Tibial artery (tissue), 4 donors: ENCODE results near the gene ABCC3.
"Not testable (repeated sequence)": the region's sequence is repeated elsewhere in the genome, so short reads cannot be mapped to it uniquely, and the experiment has no call there.

ENCODE experiments used
- DNase-seq, 2 donors: peaks; one replicate each; pipeline ENCODE4 v3.0.0-alpha.2; 2019
- H3K27ac ChIP-seq, 2 donors: fragments of 200-600 bp; sonication (generic) in 1 of 2; 1 replicate in 1 of 2; 2 replicates in 1 of 2; pipeline ENCODE4 v1.5.1; 2018 to 2019; ENCODE audit warnings: mild to moderate bottlenecking in 1 of 2
- H3K27me3 ChIP-seq, 2 donors: fragments of 200-600 bp; sonication (generic) in 1 of 2; one replicate each; pipeline versions ENCODE4 v1.5.1 to v1.6.0; 2016 to 2019
- H3K36me3 ChIP-seq, 3 donors: fragments of 200-600 bp; sonication (generic) in 2 of 3; one replicate each; pipeline ENCODE4 v1.5.1; 2016 to 2019; ENCODE audit warnings: mild to moderate bottlenecking in 2 of 3
- H3K4me1 ChIP-seq, 4 donors: fragments of 200-600 bp; sonication (generic) in 2 of 4; 1 replicate in 3 of 4; 2 replicates in 1 of 4; pipeline ENCODE4 v1.5.1; 2016 to 2019
- H3K4me3 ChIP-seq, 2 donors: fragments of 200-600 bp; sonication (generic) in 1 of 2; 1 replicate in 1 of 2; 2 replicates in 1 of 2; pipeline ENCODE4 v1.5.1; 2018 to 2019; ENCODE audit warnings: mild to moderate bottlenecking in 2 of 2
- H3K9me3 ChIP-seq, 3 donors: fragments of 200-600 bp; sonication (generic) in 1 of 3; one replicate each; pipeline ENCODE4 v1.5.1; 2016 to 2019
- intact Hi-C: fragments of 100-400 bp; cut with DNase I; formaldehyde crosslinking; loops from one replicate; pipeline ENCODE4 v1.15.0; 2023; ENCODE audit warnings: low total_unique reads
- TF ChIP-seq, protein P1 (sequence below), 2 experiments: fragments of 200-600 bp in 1 of 2; fragments of 450-650 bp in 1 of 2; IDR thresholded peaks; one replicate each; pipeline ENCODE4 v1.5.1; 2017 to 2019; ENCODE audit warnings: antibody characterized with exemption in 2 of 2, mild to moderate bottlenecking in 1 of 2, moderate library complexity in 1 of 2

The ABCC3 gene

DNA sequence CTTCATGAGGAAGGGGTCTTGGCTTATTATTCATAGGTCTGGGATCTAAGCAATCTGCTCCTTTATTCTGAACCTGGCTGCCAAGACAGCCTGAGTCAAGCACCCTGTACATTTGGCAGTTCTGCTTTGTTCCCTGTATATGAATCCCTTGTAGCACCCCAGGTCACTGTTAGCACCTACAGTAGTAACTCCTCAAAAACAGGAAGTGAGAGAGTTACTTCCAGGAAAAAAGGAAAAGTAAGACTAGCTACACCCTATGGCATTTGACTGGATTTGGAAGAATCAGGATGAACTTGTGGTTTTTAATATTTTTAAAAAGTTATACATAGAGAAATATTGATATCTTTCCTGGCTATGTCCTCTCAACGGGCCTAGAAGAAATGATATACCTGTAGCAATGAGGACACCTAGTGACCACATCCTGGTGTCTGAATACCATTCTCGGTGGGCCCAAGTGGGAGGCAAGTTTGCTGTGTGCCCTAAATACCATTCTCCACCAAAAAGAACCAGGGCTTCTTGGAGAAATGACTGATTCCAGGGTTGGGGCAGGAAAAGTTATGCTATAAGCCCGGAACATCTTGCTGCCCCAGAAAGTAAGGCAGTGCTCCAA is 63.1 kb downstream of the ABCC3 start:
- Histone ChIP-seq H3K27ac (no peak overlapping the region), H3K36me3 (peaks cover 63 to 82% (median 65%) of the 10 kb centered on the region in 3 donors), H3K4me3 (no peak overlapping the region), H3K4me1 (peaks cover 0 to 33% (median 2%) of the 10 kb centered on the region in 4 donors), H3K9me3 (no peaks in the 10 kb centered on the region), H3K27me3 (no peaks in the 10 kb centered on the region)
- TF ChIP-seq, protein P1, sequence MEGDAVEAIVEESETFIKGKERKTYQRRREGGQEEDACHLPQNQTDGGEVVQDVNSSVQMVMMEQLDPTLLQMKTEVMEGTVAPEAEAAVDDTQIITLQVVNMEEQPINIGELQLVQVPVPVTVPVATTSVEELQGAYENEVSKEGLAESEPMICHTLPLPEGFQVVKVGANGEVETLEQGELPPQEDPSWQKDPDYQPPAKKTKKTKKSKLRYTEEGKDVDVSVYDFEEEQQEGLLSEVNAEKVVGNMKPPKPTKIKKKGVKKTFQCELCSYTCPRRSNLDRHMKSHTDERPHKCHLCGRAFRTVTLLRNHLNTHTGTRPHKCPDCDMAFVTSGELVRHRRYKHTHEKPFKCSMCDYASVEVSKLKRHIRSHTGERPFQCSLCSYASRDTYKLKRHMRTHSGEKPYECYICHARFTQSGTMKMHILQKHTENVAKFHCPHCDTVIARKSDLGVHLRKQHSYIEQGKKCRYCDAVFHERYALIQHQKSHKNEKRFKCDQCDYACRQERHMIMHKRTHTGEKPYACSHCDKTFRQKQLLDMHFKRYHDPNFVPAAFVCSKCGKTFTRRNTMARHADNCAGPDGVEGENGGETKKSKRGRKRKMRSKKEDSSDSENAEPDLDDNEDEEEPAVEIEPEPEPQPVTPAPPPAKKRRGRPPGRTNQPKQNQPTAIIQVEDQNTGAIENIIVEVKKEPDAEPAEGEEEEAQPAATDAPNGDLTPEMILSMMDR (IDR thresholded peaks at IDR 0.05): no peak
- no peak for DNase-seq
- intact Hi-C loops: no loop called here

GRCh38 chr17:50699410-50699809 is 64.7 kb downstream of the ABCC3 start:
- no peak overlapping the region for H3K4me3 ChIP-seq
- TF ChIP-seq, protein P1 (IDR thresholded peaks at IDR 0.05): no peak
- peaks cover 0 to 32% (median 12%) of the 10 kb centered on the region in 4 donors for H3K4me1 ChIP-seq
- no peaks in the 10 kb centered on the region for H3K27me3 ChIP-seq
- no peaks in the 10 kb centered on the region for H3K9me3 ChIP-seq
- H3K36me3 ChIP-seq: peaks cover 59 to 74% (median 65%) of the 10 kb centered on the region in 3 donors
- DNase-seq: no peak
- intact Hi-C loops: no loop called here
- no peak overlapping the region for H3K27ac ChIP-seq

DNA sequence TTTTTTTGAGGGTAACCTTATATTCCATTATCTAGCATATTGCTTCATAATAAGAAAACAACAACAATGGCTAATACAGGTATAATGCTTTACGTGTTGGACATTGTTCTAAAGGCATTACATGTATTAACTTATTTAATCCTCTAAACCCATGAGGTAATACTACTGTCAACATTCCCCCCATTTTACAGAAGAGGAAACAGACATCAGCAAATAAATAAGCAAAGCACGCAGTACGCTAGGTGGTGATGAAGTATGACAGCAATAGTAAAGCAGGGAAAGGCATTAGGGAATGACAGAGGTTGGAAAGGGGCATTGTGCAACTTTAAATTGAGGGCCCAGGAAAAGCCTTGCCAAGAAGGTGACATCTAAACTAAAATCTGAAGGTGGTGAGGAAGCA is 68.5 kb downstream of the ABCC3 start:
- Histone ChIP-seq H3K4me3 (no peak overlapping the region), H3K27ac (no peak overlapping the region), H3K4me1 (peaks cover 0 to 53% (median 26%) of the 10 kb centered on the region in 4 donors), H3K36me3 (peaks cover 24 to 48% (median 28%) of the 10 kb centered on the region in 3 donors), H3K9me3 (no peaks in the 10 kb centered on the region), H3K27me3 (no peaks in the 10 kb centered on the region)
- no peak for DNase-seq
- intact Hi-C loops: loop anchor here (5.0 kb wide), 1 partner anchor 156 kb away; the partner anchor contains the start of gene SPATA20
- TF ChIP-seq, protein P1 (IDR thresholded peaks at IDR 0.05): no peak

GRCh38 chr17:50707289-50708049 is 72.8 kb downstream of the ABCC3 start, which contains the start of gene ANKRD40:
Gene ANKRD40, minus strand, starts transcription at chr17:50707914. Its CDS starts 260 bp downstream, at chr17:50707654.
- peak; percentile 94 to 95 for DNase-seq
- H3K4me3 ChIP-seq: peak within 1 kb of the TSS; percentile 73 to 89
- peaks cover 0 to 63% (median 39%) of the 10 kb centered on the region in 4 donors for H3K4me1 ChIP-seq
- H3K27me3 ChIP-seq: no peaks in the 10 kb centered on the region
- H3K36me3 ChIP-seq: peaks cover 0 to 19% (median 6%) of the 10 kb centered on the region in 3 donors
- H3K27ac ChIP-seq: peak within 1 kb of the TSS; percentile 96 to 97
- intact Hi-C loops: no loop called here
- TF ChIP-seq, protein P1 (IDR thresholded peaks at IDR 0.05): peak in 1 of 2 experiments; percentile 27
- no peaks in the 10 kb centered on the region for H3K9me3 ChIP-seq

GRCh38 chr17:50708050-50709000 is 73.6 kb downstream of the ABCC3 start:
- intact Hi-C loops: no loop called here
- peak overlapping the region; percentile 73 to 89 for H3K4me3 ChIP-seq
- peaks cover 0 to 55% (median 35%) of the 10 kb centered on the region in 4 donors for H3K4me1 ChIP-seq
- no peaks in the 10 kb centered on the region for H3K9me3 ChIP-seq
- H3K27ac ChIP-seq: peak overlapping the region; percentile 96 to 97
- no peaks in the 10 kb centered on the region for H3K27me3 ChIP-seq
- no peak for DNase-seq
- peaks cover 0 to 12% (median 6%) of the 10 kb centered on the region in 3 donors for H3K36me3 ChIP-seq
- TF ChIP-seq, protein P1 (IDR thresholded peaks at IDR 0.05): no peak

GRCh38 chr17:50709053-50709452 is 74.4 kb downstream of the ABCC3 start:
- DNase-seq, intact Hi-C loops, H3K9me3 ChIP-seq, H3K27me3 ChIP-seq, H3K36me3 ChIP-seq, H3K4me3 ChIP-seq: not testable (repeated sequence)
- peaks cover 0 to 48% (median 28%) of the 10 kb centered on the region in 4 donors for H3K4me1 ChIP-seq
- peak overlapping the region; percentile 96 to 97 for H3K27ac ChIP-seq
